Measurements from ENCODE around the gene ZSWIM6.

GRCh38 chr5:61461417-61461816 lies 129.4 kb downstream of the ZSWIM6 start:
- TF ChIP-seq CTCF (conservative IDR thresholded peaks at IDR 0.05; ENCODE audit: low read depth in 2 of 2) (no peak), NANOG (IDR thresholded peaks at IDR 0.05; ENCODE audit: borderline replicate concordance) (no peak), EZH2 (IDR thresholded peaks at IDR 0.05; ENCODE audit: low read depth, unreplicated experiment) (no peak), ZNF114 (CRISPR knock-in tag; IDR thresholded peaks at IDR 0.05) (no peak)

Data from GM23338 (cell line).